ENCODE measurements around the gene MFSD11. TPM values are rescaled to one million over a fixed set of nuclear protein-coding genes. Genes with fewer than 3 reads are reported as not detected.

Gene MFSD11
- total and polyA plus RNA-seq, 2 of the 8 experiments (the other 6 are each of a cell fraction or from before 2014, with no cell fraction given): 17.7 to 19.8 TPM

- no peak for TF ChIP-seq E2F6 (IDR thresholded peaks at IDR 0.05)
- no peak for TF ChIP-seq CTBP2 (IDR thresholded peaks at IDR 0.05; ENCODE audit: borderline replicate concordance, insufficient read depth, insufficient read length, low read length)
- no peak for TF ChIP-seq ZNF274 (IDR thresholded peaks at IDR 0.05; ENCODE audit: borderline replicate concordance, extremely low read depth, low read length)
- TF ChIP-seq TAF7 (optimal IDR thresholded peaks at IDR 0.05; ENCODE audit: borderline replicate concordance, low read depth, low read length): no peak
- no peak for TF ChIP-seq SP4 (IDR thresholded peaks at IDR 0.05; ENCODE audit: low read length)
- no peak for TF ChIP-seq EGR1 (IDR thresholded peaks at IDR 0.05; ENCODE audit: borderline replicate concordance, low read depth, low read length)
- no peak for TF ChIP-seq BACH1 (IDR thresholded peaks at IDR 0.05; ENCODE audit: low read length)
Measured at GRCh38 chr17:76714822-76715495, 23.0 kb upstream of the MFSD11 start (continued).
